Cardiac muscle cell (in vitro differentiated cells and primary cell): ENCODE measurements around the gene NAXE. TPM values are rescaled to one million over a fixed set of nuclear protein-coding genes. Genes with fewer than 3 reads are reported as not detected.

Experiments used
- DNase-seq, 2 donors: peaks; one replicate each; pipeline versions ENCODE4 v3.0.0 to v3.0.0-alpha.2; 2010 to 2017; ENCODE audit warnings: low read depth in 1 of 2, low spot score in 1 of 2
- H3K27ac ChIP-seq: fragments of 200-600 bp; sonication (generic); 2 replicates; pipeline ENCODE4 v1.5.1; 2016
- H3K27me3 ChIP-seq: fragments of 200-600 bp; sonication (generic); 2 replicates; pipeline ENCODE4 v1.6.0; 2016; ENCODE audit warnings: control low read depth
- H3K36me3 ChIP-seq: fragments of 200-600 bp; sonication (generic); 2 replicates; pipeline ENCODE4 v1.5.1; 2016; ENCODE audit warnings: control low read depth
- H3K4me1 ChIP-seq: fragments of 200-600 bp; sonication (generic); 2 replicates; pipeline ENCODE4 v1.8.1; 2017; ENCODE audit warnings: low read depth, mild to moderate bottlenecking, mixed run types
- H3K4me3 ChIP-seq: fragments of 200-600 bp; sonication (generic); 2 replicates; pipeline ENCODE4 v1.5.1; 2016; ENCODE audit warnings: mild to moderate bottlenecking
- H3K9me3 ChIP-seq: fragments of 200-600 bp; sonication (generic); 2 replicates; pipeline ENCODE4 v1.5.1; 2017; ENCODE audit warnings: low read depth, mild to moderate bottlenecking, control low read depth
- CTCF ChIP-seq: IDR thresholded peaks from 2 replicates; pipeline ENCODE4 v1.5.1; 2012; ENCODE audit warnings: low read depth, mild to moderate bottlenecking, low read length
- polyA plus RNA-seq: library from polyadenylated mRNA; unstranded; fragments of >200 nt; fragmentation: Nextera tagmentation; extraction: Ambion mirVana; gene quantifications from 2 replicates; pipeline ENCODE4 v1.2.1, GENCODE V29; 2016
- total RNA-seq: library from RNA; depleted of rRNA; stranded (reverse); fragments of >200 nt; gene quantifications from 2 replicates; pipeline ENCODE4 v1.2.3, GENCODE V29; 2016

NAXE gene
- total and polyA plus RNA-seq, 2 experiments from 2014 or later, result 130 to 166 TPM

- H3K27me3 ChIP-seq, result no peaks in the 10 kb centered on the region
- H3K9me3 ChIP-seq, result no peaks in the 10 kb centered on the region
- no peak for TF ChIP-seq CTCF
- peak overlapping the region; percentile 84 for H3K27ac ChIP-seq
- H3K4me1 ChIP-seq, result peaks cover 5% of the 10 kb centered on the region
- DNase-seq, result no peak
- H3K36me3 ChIP-seq, result peaks cover 7% of the 10 kb centered on the region
- H3K4me3 ChIP-seq, result peak overlapping the region; percentile 83
These were observed 1.0 kb upstream of the NAXE start for GRCh38 chr1:156590326-156591180.

- Histone ChIP-seq H3K27ac (peak overlapping the region; percentile 84), H3K4me3 (peak overlapping the region; percentile 83), H3K9me3 (no peaks in the 10 kb centered on the region), H3K4me1 (peaks cover 5% of the 10 kb centered on the region), H3K27me3 (no peaks in the 10 kb centered on the region), H3K36me3 (peaks cover 7% of the 10 kb centered on the region)
- no peak for DNase-seq
- no peak for TF ChIP-seq CTCF
These were observed 470 bp upstream of the NAXE start for GRCh38 chr1:156591181-156591431.

GRCh38 chr1:156592158-156592909 lies 758 bp downstream of the NAXE start:
- Histone ChIP-seq H3K9me3 (no peaks in the 10 kb centered on the region), H3K4me1 (peaks cover 5% of the 10 kb centered on the region), H3K27ac (no peak overlapping the region), H3K4me3 (peak overlapping the region; percentile 83), H3K27me3 (no peaks in the 10 kb centered on the region), H3K36me3 (peaks cover 7% of the 10 kb centered on the region)
- DNase-seq, result no peak
- TF ChIP-seq CTCF, result no peak

- no peak for DNase-seq
- Histone ChIP-seq H3K9me3 (no peaks in the 10 kb centered on the region), H3K4me3 (no peak overlapping the region), H3K4me1 (peaks cover 5% of the 10 kb centered on the region), H3K27ac (no peak overlapping the region), H3K27me3 (no peaks in the 10 kb centered on the region), H3K36me3 (peaks cover 7% of the 10 kb centered on the region)
- TF ChIP-seq CTCF, result no peak
These were observed 1.5 kb downstream of the NAXE start for GRCh38 chr1:156592910-156593660.

- peaks cover 5% of the 10 kb centered on the region for H3K4me1 ChIP-seq
- TF ChIP-seq CTCF, result no peak
- H3K9me3 ChIP-seq, result no peaks in the 10 kb centered on the region
- peaks cover 7% of the 10 kb centered on the region for H3K36me3 ChIP-seq
- no peaks in the 10 kb centered on the region for H3K27me3 ChIP-seq
- H3K27ac ChIP-seq, result no peak overlapping the region
- H3K4me3 ChIP-seq, result no peak overlapping the region
- DNase-seq, result no peak
These were observed 2.0 kb downstream of the NAXE start for GRCh38 chr1:156593661-156593989.
